Stomach (tissue), 9 donors: ENCODE results near the gene CSDE1. TPM values are rescaled to one million over a fixed set of nuclear protein-coding genes. Genes with fewer than 3 reads are reported as not detected.

Source experiments
- DNase-seq, 2 donors: peaks; one replicate each; pipeline versions ENCODE4 v3.0.0 to v3.0.0-alpha.2; 2013 to 2019
- H3K27ac ChIP-seq, 5 donors: fragments of 200-600 bp in 4 of 5; sonication (generic) in 4 of 5; one replicate each; pipeline ENCODE4 v1.5.1; 2013 to 2019; ENCODE audit warnings: mild to moderate bottlenecking in 1 of 5, moderate library complexity in 1 of 5
- H3K27me3 ChIP-seq, 3 donors: fragments of 200-600 bp; sonication (generic); one replicate each; pipeline ENCODE4 v1.5.1; 2017 to 2019; ENCODE audit warnings: mixed run types in 1 of 3
- H3K36me3 ChIP-seq, 4 donors: fragments of 200-600 bp; sonication (generic); 1 replicate in 3 of 4; 2 replicates in 1 of 4; pipeline ENCODE4 v1.5.1; 2016 to 2019
- H3K4me1 ChIP-seq, 4 donors: fragments of 200-600 bp; sonication (generic); one replicate each; pipeline ENCODE4 v1.5.1; 2016 to 2019
- H3K4me3 ChIP-seq, 4 donors: fragments of 200-600 bp; sonication (generic) in 3 of 4; one replicate each; pipeline ENCODE4 v1.5.1; 2016 to 2019; ENCODE audit warnings: mild to moderate bottlenecking in 1 of 4
- H3K9me3 ChIP-seq, 4 donors: fragments of 200-600 bp; sonication (generic); one replicate each; pipeline ENCODE4 v1.5.1; 2016 to 2019
- EP300 ChIP-seq: sonication (generic); formaldehyde crosslinking; IDR thresholded peaks from one replicate; pipeline ENCODE4 v1.6.1; 2017; ENCODE audit warnings: antibody characterized with exemption
- POLR2A ChIP-seq, 4 donors: fragments of 450-650 bp; IDR thresholded peaks; one replicate each; pipeline ENCODE4 v1.6.1; 2016; ENCODE audit warnings: antibody characterized with exemption in 4 of 4, control low read depth in 2 of 4, mild to moderate bottlenecking in 1 of 4, moderate library complexity in 1 of 4
- POLR2AphosphoS5 ChIP-seq, 3 donors: sonication (generic); formaldehyde crosslinking; IDR thresholded peaks; one replicate each; pipeline ENCODE4 v1.6.1; 2016; ENCODE audit warnings: antibody characterized with exemption in 3 of 3
- WGBS, 5 donors: extraction: QIAGEN DNeasy Blood & Tissue Kit in 3 of 5; methylation state at CpG; one replicate each; pipeline versions ENCODE4 v1.1.5 to v1.1.7; 2013 to 2018; 5-methylcytosine and 5-hydroxymethylcytosine counted together
- intact Hi-C: fragments of 100-400 bp; cut with DNase I; formaldehyde crosslinking; loops from one replicate; pipeline ENCODE4 v1.15.1; 2023; ENCODE audit warnings: low total_unique reads
- polyA plus RNA-seq, 3 donors: library from polyadenylated mRNA; stranded (reverse); fragments of 200-250 nt; gene quantifications; one replicate each; pipeline ENCODE4 v1.2.3, GENCODE V29; 2013
- total RNA-seq, 5 donors: library from RNA; depleted of rRNA; stranded (reverse); fragments of >200 nt; gene quantifications; one replicate each; pipeline versions ENCODE4 v1.1.0 to v1.2.3, GENCODE V29; 2014 to 2016
- TF ChIP-seq, protein P1 (sequence below), 7 experiments: fragments of 450-650 bp in 4 of 7; fragments of 200-600 bp in 3 of 7; sonication (generic) in 3 of 7; IDR thresholded peaks; one replicate each; pipeline ENCODE4 v1.5.1; 2016 to 2019; ENCODE audit warnings: antibody characterized with exemption in 7 of 7, control low read depth in 2 of 7, mild to moderate bottlenecking in 1 of 7
- donor health status: healthy with polysubstance abuse.
- donor health status: Bipolar disorder and iron deficiency.
- donor health status: healthy.

The CSDE1 gene
- total and polyA plus RNA-seq, 8 donors: 129 to 679 (median 374) TPM

DNA sequence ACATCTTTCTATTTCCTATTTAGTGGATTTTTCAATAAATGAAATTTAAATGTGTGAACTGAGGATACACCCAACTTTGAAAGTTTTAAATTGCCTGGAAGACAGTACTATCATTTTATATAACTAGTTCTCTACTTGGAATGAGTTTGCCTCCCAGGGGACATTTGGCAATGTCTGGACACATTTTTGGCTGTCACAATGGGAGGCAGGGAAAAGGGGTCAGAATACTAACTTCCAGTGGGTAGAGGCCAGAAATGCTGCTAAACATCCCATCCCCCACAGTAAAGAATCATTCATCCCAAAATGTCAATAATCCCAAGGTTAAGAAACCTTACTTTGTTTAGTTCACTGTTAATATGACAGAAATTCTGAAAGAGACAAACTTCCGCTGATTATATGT is 28.0 kb downstream of the CSDE1 start:
- H3K4me3 ChIP-seq: no peak overlapping the region
- H3K27ac ChIP-seq: no peak overlapping the region
- H3K36me3 ChIP-seq: peaks cover 56 to 100% (median 100%) of the 10 kb centered on the region in 4 donors
- intact Hi-C loops: no loop called here
- peaks cover 0 to 3% (median 0%) of the 10 kb centered on the region in 4 donors for H3K4me1 ChIP-seq
- 97 to 100% (median 98%) methylated on average over 1 of the region's 1 CpG for WGBS, 5 donors
- TF ChIP-seq EP300: no peak
- TF ChIP-seq POLR2A (IDR thresholded peaks at IDR 0.05): no peak
- TF ChIP-seq, protein P1, sequence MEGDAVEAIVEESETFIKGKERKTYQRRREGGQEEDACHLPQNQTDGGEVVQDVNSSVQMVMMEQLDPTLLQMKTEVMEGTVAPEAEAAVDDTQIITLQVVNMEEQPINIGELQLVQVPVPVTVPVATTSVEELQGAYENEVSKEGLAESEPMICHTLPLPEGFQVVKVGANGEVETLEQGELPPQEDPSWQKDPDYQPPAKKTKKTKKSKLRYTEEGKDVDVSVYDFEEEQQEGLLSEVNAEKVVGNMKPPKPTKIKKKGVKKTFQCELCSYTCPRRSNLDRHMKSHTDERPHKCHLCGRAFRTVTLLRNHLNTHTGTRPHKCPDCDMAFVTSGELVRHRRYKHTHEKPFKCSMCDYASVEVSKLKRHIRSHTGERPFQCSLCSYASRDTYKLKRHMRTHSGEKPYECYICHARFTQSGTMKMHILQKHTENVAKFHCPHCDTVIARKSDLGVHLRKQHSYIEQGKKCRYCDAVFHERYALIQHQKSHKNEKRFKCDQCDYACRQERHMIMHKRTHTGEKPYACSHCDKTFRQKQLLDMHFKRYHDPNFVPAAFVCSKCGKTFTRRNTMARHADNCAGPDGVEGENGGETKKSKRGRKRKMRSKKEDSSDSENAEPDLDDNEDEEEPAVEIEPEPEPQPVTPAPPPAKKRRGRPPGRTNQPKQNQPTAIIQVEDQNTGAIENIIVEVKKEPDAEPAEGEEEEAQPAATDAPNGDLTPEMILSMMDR (IDR thresholded peaks at IDR 0.05): no peak
- no peak for TF ChIP-seq POLR2AphosphoS5 (IDR thresholded peaks at IDR 0.05)
- no peaks in the 10 kb centered on the region for H3K9me3 ChIP-seq
- no peaks in the 10 kb centered on the region for H3K27me3 ChIP-seq
- no peak for DNase-seq

DNA sequence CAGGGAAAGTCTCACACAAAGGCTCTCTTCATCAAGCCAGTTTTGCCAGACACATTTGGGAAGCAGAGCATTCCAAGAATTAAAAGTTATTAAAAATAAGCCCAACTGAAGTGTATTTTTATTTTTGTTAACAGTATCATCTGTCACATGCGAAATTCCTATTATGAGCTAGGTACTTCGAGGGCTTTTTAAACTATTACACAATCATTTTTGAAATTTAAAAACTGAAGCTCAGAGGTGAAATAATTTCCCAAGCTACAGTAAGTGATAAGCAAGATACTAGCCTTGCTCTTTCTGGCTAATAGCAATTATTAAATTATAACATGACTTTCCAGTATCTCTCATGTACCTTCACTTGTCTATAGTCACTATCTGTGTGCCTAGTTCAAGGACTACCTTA is 29.2 kb downstream of the CSDE1 start:
- Histone ChIP-seq H3K4me3 (no peak overlapping the region), H3K27me3 (no peaks in the 10 kb centered on the region), H3K27ac (no peak overlapping the region), H3K36me3 (peaks cover 56 to 100% (median 100%) of the 10 kb centered on the region in 4 donors), H3K9me3 (no peaks in the 10 kb centered on the region), H3K4me1 (peaks cover 0 to 8% (median 0%) of the 10 kb centered on the region in 4 donors)
- WGBS, 5 donors: 91 to 95% (median 94%) methylated on average over 2 of the region's 2 CpGs
- TF ChIP-seq POLR2AphosphoS5 (IDR thresholded peaks at IDR 0.05) (no peak), EP300 (no peak), POLR2A (IDR thresholded peaks at IDR 0.05) (no peak)
- TF ChIP-seq, protein P1 (IDR thresholded peaks at IDR 0.05): no peak
- DNase-seq: no peak
- intact Hi-C loops: no loop called here

DNA sequence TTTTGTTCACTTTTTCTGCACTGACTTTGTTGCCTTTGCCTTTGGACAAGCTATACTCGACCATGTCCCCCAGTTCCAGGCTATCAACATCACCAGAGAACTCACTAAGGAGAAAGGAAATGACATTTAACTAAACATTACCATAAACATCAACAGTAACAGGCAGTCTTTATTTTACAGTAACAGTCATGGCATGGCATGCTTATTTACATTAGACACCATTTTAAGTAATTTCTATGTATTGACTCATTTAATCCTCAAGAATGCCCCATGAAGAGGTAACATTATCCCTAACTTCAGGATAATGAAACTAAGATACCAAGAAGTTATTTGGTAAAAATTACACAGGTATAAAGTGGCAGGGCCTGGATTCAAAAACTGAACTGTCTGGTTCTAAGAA is 32.6 kb downstream of the CSDE1 start:
- TF ChIP-seq POLR2A (IDR thresholded peaks at IDR 0.05) (no peak), EP300 (no peak), POLR2AphosphoS5 (IDR thresholded peaks at IDR 0.05) (no peak)
- TF ChIP-seq, protein P1 (IDR thresholded peaks at IDR 0.05): no peak
- DNase-seq: no peak
- H3K4me3 ChIP-seq: no peak overlapping the region
- H3K4me1 ChIP-seq: peaks cover 0 to 16% (median 0%) of the 10 kb centered on the region in 4 donors
- intact Hi-C loops: no loop called here
- H3K27me3 ChIP-seq: no peaks in the 10 kb centered on the region
- no peak overlapping the region for H3K27ac ChIP-seq
- WGBS, 5 donors: 67 to 86% (median 78%) methylated on average over 1 of the region's 1 CpG
- no peaks in the 10 kb centered on the region for H3K9me3 ChIP-seq
- peaks cover 66 to 100% (median 100%) of the 10 kb centered on the region in 4 donors for H3K36me3 ChIP-seq

DNA sequence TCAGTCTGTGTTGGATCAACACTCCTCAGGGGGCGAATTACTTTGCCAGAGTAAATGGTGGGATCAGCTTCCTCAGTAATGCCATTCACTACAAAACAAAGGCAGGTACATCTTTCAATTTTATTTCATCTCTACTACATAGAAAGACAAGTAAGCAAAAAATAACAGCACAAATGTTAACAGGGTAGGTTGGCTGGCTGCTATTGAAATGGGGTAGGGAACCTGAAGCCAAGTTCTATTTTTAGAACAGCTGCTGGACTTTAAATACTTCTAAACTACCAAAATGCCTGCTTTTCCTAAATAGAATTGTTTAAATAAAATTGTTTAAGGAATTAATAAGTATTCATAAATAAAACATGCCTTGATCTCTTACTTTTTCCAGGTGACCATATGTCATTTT is 33.9 kb downstream of the CSDE1 start:
- no peaks in the 10 kb centered on the region for H3K27me3 ChIP-seq
- peaks cover 73 to 100% (median 100%) of the 10 kb centered on the region in 4 donors for H3K36me3 ChIP-seq
- H3K9me3 ChIP-seq: no peaks in the 10 kb centered on the region
- H3K27ac ChIP-seq: no peak overlapping the region
- no peak for TF ChIP-seq EP300
- TF ChIP-seq POLR2AphosphoS5 (IDR thresholded peaks at IDR 0.05): no peak
- TF ChIP-seq, protein P1 (IDR thresholded peaks at IDR 0.05): no peak
- TF ChIP-seq POLR2A (IDR thresholded peaks at IDR 0.05): no peak
- intact Hi-C loops: no loop called here
- WGBS, 5 donors: 85 to 96% (median 95%) methylated on average over 1 of the region's 1 CpG
- no peak overlapping the region for H3K4me3 ChIP-seq
- no peak for DNase-seq
- peaks cover 0 to 13% (median 0%) of the 10 kb centered on the region in 4 donors for H3K4me1 ChIP-seq
